Activated CD4-positive, alpha-beta T cell treated with anti-CD3 and anti-CD28 coated beads, Interleukin-2, amount 50 U/mL, for 24 hours (primary cell): ENCODE data around the gene STK38.

Experiments
- DNase-seq, 2 donors: peaks; one replicate each; pipeline ENCODE4 v3.0.0-alpha.2; 2020; ENCODE audit warnings: low read depth in 1 of 2, low spot score in 1 of 2

The STK38 gene

DNA sequence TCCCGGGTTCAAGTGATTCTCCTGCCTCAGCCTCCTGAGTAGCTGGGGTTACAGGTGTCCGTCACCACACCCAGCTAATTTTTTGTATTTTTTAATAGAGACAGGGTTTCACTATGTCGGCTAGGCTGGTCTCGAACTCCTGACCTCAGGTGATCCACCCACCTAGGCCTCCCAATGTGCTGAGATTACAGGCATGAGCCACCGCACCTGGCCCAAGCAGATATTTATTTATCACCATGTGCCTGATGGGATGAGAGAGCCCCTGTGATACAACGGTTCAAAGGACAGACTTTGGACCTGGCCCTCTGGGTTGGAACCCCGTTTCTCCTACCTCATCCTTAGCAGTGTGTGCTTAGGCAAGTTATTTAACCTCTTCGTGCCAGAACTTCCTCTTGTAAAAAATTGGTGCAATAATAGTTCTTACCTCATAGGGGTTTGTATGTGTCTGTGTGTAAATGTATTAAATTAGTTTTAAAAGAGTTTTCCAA, 19.2 kb upstream of the STK38 start:
- DNase-seq, result no peak

DNA sequence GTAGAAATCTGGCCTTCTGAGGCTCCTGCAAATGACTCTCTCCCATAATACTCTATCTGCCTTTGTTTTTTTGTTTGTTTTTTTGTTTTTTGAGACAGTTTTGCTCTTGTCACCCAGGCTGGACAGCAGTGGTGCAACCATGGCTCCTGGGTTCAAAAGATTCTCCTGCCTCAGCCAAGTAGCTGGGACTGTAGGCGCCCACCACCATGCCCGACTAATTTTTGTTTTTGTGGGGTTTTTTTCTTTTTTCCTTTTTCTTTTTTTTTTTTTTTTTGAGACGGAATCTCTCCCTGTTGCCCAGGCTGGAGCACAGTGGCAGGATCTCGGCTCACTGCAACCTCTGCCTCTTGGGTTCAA, 16.6 kb upstream of the STK38 start:
- no peak for DNase-seq

DNA sequence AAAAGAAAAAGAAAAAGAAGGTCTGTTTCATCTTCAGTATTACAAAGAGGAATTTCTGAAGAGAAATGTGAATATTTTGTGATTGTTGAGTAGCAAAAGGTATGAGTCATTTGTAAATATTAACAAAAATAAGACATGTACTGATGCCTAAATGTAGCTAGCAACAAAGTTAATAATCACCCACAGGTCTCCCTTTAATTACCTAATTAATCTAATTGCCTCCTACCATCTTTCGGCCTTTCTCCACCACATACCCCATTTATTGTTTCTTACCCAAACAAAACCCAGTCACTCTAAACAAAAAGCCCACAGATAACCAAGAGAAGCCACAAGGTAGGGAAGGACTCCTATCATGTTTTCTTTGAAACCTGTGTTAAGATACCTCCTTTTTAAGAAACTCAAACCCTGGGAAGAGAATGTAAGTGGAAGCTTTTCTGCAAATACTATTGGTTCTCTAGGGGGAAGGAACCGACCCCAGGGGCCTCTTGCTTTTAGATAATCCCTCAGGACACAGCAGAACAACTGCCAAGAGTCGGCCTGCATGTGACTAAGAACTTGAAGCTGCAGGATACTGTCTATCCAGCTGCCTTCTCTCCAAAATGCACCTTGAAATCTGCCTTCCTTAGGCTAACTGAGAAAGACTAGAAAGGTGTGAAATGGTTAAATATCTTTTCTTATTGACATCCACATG, 16.1 kb upstream of the STK38 start:
- no peak for DNase-seq

DNA sequence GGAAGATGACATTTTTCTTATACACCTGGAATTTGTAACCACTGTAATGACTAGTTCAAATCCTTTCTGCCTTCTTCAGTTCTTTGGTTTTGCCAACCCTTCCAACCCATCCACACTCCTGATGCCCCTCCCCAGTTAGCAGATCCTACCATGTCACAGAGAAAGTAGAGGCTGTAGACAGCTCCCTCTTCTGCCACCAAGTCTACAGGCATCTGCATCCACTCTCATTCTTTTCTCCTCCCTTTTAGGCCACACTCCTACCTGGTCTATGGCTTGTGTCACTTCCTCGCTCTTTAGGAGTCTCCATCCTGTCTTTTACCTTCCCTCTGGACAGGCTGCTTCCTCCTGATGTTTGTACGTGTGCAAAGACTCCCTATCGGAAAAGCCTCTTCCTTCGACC, 13.5 kb upstream of the STK38 start:
- DNase-seq, result no peak

DNA sequence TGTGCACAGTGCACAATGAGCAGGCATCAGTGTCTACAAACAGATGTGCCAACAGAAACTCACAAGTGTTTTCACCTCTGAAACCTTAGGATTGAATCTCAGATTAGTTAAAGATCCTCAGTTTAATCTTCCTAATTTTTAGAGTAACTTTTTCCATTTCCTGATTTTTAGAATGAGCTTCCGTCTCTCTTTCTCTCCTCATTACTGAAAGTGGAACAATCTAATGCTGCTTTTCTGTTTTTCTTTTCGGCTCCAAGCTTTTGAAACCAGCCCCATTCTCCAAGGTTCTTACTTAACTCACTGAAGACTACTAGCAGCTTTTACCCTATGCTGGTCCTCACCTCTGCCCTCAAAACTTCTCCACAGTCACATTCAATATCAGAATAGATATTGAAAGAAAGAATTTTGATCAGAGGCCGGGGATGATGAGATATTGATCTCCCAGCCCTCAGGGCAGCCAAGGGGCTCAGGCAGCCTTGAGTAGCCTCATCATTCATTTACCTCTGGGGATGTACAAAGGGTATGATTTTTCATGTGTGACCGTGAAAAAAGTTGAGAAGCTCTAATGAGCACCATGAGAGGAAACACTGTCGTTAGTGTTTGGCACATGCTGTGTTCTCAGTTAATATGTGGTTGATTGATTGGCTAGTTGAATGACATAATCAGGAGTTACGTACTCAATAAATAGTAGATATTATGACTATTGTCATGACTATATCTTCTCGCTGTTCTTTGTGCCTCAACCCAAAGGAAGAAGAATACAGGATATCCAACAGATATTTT, 11.9 kb upstream of the STK38 start:
- no peak for DNase-seq

DNA sequence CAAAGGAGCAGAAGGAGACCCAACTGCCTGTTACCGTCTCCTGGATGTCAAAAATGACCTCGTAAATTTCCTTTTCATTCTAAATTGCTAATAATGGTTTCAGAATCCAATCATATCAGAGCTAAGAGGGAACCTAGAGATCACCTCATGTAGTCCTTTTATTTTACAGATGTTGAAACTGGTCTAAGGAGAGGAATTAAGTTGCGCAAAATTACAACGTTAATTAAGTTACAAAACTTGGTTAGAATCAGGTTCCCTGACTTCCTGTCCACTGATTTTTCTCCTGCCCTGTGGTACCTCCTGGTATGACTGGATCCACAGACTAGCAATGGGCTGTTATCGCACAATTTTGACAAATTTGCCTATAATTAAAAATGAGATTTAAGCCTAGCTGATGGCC, 9.0 kb upstream of the STK38 start:
- DNase-seq, result no peak

DNA sequence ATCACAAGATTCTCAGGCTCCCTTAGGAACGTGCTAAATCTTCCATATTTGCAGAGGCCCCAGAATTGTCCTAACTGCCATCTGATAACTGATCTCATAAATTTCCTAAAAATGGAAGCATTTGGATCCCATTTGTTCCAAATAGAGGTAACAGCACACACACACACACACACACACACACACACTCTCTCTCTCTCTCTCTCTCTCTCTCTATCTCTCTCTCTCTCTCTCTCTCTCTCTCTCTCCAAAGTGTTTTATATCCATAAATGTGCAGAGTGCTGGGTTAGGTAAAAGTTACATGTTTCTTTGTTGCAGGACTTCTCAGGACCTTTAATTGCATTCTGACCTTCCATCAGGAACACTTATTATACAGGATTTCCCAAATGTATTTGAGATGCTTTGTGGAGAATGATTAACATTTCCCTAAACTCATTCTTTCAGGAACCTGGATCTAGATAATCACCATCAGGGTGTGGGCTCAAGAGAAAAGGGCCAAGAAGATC, 8.5 kb upstream of the STK38 start:
- DNase-seq, result no peak

DNA sequence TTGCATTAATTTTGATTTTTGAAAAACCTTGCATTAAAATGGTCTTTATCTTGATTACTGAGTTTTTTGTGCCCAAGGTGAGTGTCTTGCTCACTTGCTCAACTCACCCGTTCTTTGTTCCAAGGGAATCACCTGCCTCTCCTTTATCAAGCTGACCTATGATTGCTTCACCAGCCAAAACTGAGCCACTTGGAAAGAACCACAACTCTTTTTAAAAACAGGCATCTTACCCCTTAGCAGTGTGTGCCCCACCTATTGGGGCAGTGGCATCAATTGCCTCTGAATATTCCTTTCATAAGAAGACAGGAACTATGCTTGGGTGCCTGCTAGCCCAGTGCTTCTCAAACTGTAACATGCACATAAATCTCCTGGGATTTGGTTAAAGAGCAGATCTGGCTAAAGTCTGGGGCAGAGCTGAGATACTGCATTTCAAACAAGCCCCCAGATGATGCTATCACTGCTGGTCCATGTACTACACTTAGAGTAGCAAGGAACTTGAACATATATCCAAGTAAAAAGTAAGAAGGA, 3.3 kb upstream of the STK38 start:
- no peak for DNase-seq

DNA sequence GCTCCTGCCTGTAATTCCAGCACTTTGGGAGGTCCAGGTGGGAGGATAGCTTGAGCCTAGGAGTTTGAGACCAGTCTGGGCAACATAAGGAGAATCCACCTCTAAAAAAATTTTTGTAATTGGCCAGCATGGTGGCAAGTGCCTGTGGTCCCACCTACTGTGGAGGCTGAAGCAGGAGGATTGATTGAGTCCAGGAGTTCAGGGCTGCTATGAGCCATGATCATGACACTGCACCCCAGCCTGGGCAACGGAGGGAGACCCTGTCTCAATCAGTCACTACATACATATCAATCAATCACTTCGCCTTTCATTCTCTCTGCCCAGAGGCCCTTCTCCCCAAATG, 1.1 kb upstream of the STK38 start:
- DNase-seq, result no peak

DNA sequence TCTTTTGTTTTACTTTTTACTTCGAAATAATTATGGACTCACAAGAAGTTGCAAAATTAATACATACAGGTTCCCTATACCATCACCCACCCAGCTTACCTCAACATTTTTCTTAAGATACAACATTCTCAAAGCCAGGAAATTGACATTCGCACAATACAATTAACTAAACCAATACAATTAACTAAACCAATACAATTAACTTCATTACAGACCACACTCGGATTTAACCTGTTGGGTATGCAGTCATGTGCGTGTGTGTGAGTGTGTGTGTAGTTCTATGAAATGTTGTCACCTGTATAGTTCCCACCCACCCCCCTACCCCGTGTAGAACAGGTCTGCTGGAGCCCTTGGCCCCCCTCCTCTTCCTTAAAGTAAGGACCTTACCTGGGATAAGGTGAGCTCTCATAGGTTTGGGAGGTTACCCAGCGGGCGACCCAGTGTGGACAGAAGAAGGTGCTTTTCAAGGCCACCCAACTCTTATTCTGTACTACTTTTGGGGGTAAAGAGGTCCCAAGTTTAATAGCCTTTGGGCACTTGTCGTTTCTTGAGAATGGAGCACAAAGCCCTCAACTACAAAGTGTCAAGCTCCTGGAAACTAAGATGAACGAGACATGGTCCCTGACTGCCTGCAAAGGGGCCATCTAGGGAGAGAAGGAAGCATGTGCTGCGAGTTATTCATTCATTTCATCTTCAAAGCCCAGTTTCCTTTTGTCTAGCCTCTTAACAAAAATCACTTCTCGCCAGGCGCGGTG, 544 bp upstream of the STK38 start:
- DNase-seq, result no peak

DNA sequence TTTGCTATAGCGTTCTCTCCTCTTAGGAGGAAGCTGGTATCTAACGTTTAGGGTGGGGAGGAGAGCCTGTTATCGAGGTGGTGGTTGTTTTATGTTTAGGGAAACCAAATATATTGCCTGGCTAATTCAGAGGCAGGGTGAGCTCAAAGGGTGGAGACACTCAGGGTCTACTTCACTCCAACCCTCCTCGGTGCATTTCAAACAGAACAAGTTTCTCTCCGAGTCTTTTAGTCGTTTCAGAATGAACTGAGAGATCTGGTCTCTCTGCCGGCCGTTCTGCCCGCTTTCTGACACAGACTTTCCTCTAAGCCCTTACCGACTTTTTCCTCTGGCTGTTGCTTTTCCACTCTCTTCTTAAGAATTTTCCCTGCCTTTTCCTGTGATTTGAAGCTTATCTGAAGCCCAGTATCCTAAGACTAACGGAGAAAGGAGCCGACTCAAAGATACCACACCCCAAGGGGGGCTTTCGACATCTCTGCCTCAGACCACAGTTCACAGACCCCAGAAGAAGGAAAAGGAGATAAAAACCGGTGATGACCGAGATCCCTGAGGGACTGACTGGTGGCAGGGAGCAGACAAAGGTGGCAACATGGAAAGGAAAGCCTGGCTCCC, 865 bp downstream of the STK38 start:
- peak in 1 of 2 donors; percentile 10 for DNase-seq

DNA sequence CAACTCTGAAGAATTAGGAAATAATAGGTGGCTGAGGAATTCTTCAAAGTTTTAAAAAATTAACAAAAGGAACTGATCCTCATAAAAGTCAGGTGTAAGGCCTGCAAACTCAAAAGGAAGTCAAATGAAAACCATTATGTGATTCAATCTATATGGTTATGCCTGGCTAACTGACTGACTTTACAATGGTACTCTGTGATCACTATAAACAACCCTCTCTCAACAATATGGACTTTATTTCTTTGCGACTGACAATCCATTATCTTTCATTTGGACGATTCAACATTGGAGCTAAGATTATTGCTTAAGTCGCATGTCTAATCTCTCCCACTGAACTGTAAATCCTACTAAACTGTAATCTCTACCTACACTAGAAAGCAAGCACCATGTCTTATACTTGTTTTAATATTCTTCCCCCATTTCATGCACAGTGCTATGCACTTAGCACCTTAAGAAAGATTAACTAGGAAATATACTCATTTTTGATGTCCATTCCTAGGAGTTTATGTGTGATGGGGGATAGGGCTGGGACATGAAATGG, 1.4 kb downstream of the STK38 start:
- DNase-seq, result no peak

DNA sequence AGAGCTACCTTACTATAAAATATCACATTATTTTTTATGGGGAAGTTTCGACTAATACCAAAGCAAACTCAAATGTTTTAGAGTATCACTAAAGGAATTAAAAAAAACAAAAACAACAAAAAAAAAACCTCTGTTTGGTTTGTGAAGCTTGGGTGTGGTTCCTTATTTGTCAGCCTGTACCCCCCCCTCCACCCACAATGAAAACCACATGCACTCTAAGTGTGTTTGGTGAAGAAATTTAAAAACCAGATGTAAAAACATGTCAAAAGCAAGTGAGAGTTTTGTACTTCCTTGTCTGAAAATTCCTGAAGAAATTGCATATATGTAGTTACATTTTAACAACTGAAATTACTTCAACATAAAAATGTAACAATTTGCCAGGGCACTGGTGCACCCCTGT, 3.1 kb downstream of the STK38 start:
- DNase-seq, result no peak

DNA sequence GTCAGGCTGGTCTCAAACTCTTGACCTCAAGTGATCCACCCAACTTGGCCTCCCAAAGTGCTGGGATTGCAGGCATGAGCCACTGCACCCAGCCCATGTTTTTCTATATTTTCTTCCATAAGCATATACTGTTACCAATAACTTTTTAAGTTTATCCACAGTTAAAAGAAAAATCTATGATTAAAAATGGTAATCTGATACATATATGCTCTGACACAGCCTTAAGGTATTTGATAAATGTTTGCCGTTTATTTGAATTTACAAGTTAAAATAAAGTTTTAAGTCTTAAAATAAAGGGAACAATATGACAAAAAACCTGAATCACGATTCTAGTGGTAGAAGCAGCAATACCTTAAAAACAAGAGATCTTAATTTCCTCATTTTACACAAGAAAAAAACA, 5.2 kb downstream of the STK38 start:
- DNase-seq, result no peak

DNA sequence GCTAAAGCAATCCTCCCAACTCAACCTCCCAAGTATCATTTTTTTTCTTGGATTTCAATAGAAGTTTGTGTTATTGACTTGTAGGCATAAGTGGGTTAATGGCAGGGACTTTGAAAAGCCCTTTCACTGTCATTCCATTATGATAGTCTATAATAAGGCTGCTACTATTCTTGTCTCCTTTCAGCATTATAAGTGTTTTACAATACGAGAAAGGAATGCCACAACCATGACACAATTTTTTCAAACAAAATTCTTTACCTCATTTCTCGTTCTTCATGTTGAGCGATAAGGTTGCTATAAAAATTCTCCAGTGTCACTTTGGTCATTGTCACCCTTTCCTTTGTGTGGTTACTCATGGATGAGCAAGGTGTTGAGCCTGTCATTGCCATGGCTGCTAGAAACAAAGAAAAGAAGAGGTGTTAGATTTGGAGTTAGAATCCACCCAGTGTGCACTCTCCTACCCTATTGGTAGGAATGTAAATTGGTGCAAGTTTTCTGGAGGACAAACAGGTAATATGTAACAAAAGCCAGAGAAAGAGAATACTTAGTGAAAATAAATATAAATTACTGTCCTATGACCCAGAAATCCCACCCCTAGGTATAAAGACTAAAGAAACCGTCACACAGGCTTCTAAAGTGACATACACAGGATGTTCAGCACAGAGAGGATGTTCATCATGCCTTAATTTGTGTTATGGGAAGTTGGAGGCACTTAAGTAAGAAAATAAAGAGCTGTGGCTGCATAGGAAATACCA, 7.3 kb downstream of the STK38 start:
- no peak for DNase-seq

DNA sequence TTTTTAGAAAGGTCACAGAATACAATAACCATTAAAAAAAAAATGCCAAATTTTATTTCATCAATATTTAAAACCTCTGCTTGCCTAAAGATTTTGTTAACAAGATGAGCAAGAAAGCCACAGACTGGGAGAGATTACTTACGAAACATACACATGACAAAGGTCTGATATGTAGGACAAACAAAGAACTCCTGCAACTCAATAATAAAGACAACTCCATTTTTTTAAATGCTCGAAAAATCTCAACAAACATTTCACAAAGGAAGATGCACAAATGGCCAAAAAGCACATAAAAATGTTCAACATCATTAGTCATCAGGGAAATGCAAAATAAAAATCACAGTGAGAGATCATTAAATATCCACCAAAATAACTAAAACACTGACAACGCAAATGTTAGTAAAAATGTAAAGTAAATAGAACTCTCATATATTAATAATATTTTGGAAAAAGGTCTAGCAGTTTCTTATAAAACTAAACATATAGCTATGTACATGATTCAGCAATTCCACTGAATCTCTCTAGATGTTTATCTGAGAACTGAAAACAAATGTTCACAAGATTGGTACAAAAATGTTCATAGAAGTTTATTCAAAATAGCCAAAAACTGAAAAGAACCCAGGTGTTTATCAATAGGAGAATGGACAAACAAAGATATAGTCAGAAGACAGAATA, 10.3 kb downstream of the STK38 start:
- no peak for DNase-seq

DNA sequence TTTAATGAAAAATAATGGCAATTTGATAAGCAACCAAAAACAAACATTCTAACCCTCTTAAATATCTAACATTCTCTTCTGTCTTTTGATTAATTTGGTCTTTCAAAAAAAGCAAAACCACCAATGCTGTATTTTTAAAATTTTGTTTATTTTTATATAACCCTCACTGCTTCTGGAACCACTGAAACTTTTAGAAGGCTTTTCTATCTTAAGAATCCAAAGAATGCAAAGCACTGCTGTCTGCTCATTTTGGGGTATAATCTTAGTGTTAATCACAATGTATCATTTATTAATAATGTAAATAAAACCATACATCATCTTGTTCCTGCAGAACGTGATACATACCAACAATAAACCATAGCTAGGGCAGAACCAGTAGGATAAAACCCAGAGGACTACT, 14.0 kb downstream of the STK38 start:
- no peak for DNase-seq

DNA sequence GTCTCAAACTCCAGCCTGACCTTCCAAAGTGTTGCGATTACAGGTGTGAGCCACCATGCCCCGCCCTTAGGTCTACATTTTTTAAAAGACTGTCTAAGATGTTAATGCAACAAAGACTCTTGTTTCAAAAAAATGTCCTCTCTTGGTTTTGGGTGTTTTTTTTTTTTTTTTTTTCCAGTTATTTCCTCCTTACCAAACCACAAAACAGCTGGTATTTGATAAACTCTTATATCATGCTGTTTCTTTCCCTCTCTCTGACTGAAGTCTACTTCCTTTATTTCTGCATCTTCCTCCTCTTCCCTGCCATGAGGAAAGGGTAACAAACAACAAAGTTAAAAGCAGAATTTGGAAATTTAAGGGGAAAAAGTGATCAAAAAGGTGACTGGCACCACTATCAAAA, 21.2 kb downstream of the STK38 start:
- no peak for DNase-seq

DNA sequence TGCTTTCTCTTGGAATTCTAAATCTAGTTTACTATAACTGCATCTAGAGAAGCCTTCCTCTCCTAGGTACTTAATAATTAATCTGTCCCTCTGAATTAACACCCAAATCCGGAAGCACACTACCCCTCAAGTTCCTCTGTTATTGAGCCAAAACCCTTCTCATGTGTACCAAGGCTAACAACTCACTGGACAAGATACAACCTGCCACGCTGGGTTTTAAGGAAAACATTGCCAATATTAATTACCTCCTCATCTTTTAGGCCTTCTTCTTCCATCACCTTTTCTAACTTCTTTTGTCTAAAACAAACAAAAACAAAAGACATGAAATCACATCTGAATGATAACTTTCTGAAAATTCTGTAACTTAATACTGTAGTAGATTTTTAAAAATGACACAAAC, 21.9 kb downstream of the STK38 start:
- DNase-seq, result no peak

DNA sequence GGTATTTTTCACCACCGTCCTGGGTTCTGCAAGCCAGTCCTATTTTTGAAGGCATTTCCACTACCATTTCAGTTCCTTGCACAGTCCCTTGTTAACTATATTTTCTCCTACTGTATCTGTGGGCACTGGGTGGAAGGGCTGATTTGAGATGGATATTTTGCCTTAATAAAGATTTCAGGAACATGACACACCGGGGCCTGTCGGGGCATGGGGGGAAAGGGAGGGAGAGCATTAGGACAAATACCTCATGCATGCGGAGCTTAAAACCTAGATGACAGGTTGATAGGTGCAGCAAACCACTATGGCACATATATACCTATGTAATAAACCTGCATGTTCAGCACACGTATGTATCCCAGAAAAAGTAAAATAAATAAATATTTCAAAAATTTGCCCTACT, 22.4 kb downstream of the STK38 start:
- DNase-seq, result no peak
